ENCODE data around the gene SPEN. TPM values are rescaled to one million over a fixed set of nuclear protein-coding genes. Genes with fewer than 3 reads are reported as not detected.
A peak's percentile ranks its signal among the peaks of the same experiment; 100 is the strongest.

The SPEN gene
- total and polyA plus RNA-seq, 10 of the 15 experiments (the other 5 are each of a cell fraction or from before 2014, with no cell fraction given), result 5.2 to 58.7 (median 20.1) TPM

GRCh38 chr1:15852036-15852827 lies 4.7 kb downstream of the SPEN start (continued):
- TF ChIP-seq ATF2 (IDR thresholded peaks at IDR 0.05; ENCODE audit: low read length) (peak; percentile 62), EP300 (IDR thresholded peaks at IDR 0.05; ENCODE audit: borderline replicate concordance in 1 of 2, control insufficient read depth in 1 of 2, low read depth in 2 of 2, low read length in 2 of 2) (peak in 1 of 2 experiments; percentile 33; a peak in 1 of 4 replicates), NBN (IDR thresholded peaks at IDR 0.05) (no peak), MEF2A (IDR thresholded peaks at IDR 0.05; ENCODE audit: insufficient read depth, low read depth, low read length) (peak; percentile 89), CUX1 (IDR thresholded peaks at IDR 0.05; ENCODE audit: insufficient replicate concordance, low read depth, low read length) (no peak), HDAC2 (IDR thresholded peaks at IDR 0.05) (no peak), RELB (IDR thresholded peaks at IDR 0.05; ENCODE audit: low read depth) (0 out of 2 replicates have a peak, but pooled peaks have one; percentile 55), ATF7 (IDR thresholded peaks at IDR 0.05; ENCODE audit: low read depth) (peak; percentile 81), RAD21 (IDR thresholded peaks at IDR 0.05; ENCODE audit: insufficient read depth, low read depth, low read length) (no peak), NFIC (IDR thresholded peaks at IDR 0.05; ENCODE audit: low read depth, low read length) (peak; percentile 71; the same call in 1 of the 2 replicates), IRF4 (IDR thresholded peaks at IDR 0.05; ENCODE audit: low read depth, low read length) (no peak), YY1 (IDR thresholded peaks at IDR 0.05; ENCODE audit: low read depth, low read length) (no peak), E2F8 (IDR thresholded peaks at IDR 0.05; ENCODE audit: low read depth, partially characterized antibody) (no peak)
